HUES48 (cell line): ENCODE results near the gene PLXDC2.

Experiments used
- H3K27ac ChIP-seq: one replicate; pipeline ENCODE4 v1.7.0; 2013; ENCODE audit warnings: low read depth, low read length, inconsistent platforms
- H3K27me3 ChIP-seq: 2 replicates; pipeline ENCODE4 v1.6.1; 2013; ENCODE audit warnings: mild to moderate bottlenecking, low read length; ENCODE audit not compliant: control insufficient read depth, insufficient read depth
- H3K36me3 ChIP-seq: 2 replicates; pipeline ENCODE4 v1.6.1; 2013; ENCODE audit warnings: low read length; ENCODE audit not compliant: control insufficient read depth, insufficient read depth
- H3K4me1 ChIP-seq: 2 replicates; pipeline ENCODE4 v1.6.1; 2013; ENCODE audit warnings: mild to moderate bottlenecking, low read length; ENCODE audit not compliant: control insufficient read depth, insufficient read depth
- H3K4me3 ChIP-seq: 2 replicates; pipeline ENCODE4 v1.5.1; 2013; ENCODE audit warnings: mild to moderate bottlenecking, low read depth, low read length
- H3K9ac ChIP-seq: 2 replicates; pipeline ENCODE4 v1.6.1; 2013; ENCODE audit warnings: mild to moderate bottlenecking, low read depth, low read length, moderate library complexity
- H3K9me3 ChIP-seq: 2 replicates; pipeline ENCODE4 v1.6.1; 2013; ENCODE audit warnings: low read length; ENCODE audit not compliant: control insufficient read depth, insufficient read depth

The PLXDC2 gene

DNA sequence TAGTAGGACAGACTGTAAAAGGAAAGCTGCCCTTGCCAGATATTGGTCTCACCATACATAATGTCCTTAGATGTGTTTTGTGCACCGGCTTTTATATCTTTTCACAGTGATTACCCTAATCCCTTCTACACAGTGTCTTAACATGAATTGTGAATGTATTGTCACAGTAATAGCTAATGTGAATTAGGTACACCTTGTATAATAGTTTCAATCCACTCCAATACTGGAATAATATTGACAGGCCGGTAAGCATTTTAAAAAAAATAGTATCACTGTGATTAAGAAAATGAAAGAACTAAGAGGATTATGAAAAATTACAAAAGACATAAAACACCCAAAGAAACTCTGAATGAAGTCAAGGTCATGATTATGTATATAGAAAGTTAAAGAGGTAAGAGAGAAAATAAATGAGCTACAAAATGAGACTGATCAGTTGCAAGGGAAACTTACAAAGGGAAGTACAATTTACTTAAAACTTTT lies 420.9 kb downstream of the PLXDC2 start:
- Histone ChIP-seq H3K27me3 (no peaks in the 10 kb centered on the region), H3K36me3 (no peaks in the 10 kb centered on the region), H3K27ac (no peak overlapping the region), H3K9ac (no peak overlapping the region), H3K9me3 (no peaks in the 10 kb centered on the region), H3K4me3 (no peak overlapping the region), H3K4me1 (no peaks in the 10 kb centered on the region)

DNA sequence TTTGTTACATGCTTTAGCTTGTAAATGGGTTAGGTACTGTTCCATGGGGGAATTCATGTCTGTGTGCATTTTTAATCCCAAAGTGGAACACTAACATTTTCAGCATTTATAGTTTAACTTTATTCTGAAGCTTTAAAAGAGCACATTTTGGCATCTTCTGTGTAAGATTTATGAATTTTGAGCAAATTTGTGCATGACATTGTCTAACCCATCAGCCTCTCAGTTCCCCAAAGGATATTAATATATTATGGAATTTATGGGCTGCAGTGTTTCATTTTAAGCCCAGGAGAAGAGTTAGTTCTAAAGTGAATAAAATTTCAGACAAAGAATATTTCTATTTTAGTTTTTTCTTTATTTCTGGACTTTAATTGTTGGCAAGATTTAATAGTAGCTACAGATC lies 421.4 kb downstream of the PLXDC2 start:
- no peaks in the 10 kb centered on the region for H3K36me3 ChIP-seq
- no peaks in the 10 kb centered on the region for H3K4me1 ChIP-seq
- no peak overlapping the region for H3K27ac ChIP-seq
- no peak overlapping the region for H3K4me3 ChIP-seq
- no peak overlapping the region for H3K9ac ChIP-seq
- H3K27me3 ChIP-seq = no peaks in the 10 kb centered on the region
- H3K9me3 ChIP-seq = no peaks in the 10 kb centered on the region

DNA sequence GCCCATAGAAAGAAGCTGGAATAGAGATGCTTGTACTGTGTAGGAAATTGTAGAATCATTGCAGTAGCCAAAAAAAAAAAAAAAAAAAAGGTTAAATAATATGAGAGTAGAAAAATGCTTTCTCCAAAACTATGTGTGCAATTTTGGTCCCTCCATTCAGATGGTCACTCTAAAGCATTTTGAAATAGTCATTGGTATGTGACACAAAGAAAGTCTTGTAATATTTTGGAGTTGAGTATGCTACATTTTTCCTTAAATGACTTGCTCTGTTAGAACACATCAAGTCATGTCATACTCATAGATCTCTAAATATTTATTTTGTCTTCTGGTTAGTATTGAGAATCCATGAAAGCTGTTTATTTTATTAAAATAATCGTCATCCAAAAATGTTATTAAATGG lies 424.4 kb downstream of the PLXDC2 start:
- no peak overlapping the region for H3K27ac ChIP-seq
- H3K9me3 ChIP-seq = no peaks in the 10 kb centered on the region
- H3K4me1 ChIP-seq = no peaks in the 10 kb centered on the region
- H3K9ac ChIP-seq = no peak overlapping the region
- H3K4me3 ChIP-seq = no peak overlapping the region
- H3K36me3 ChIP-seq = peaks cover 6% of the 10 kb centered on the region
- no peaks in the 10 kb centered on the region for H3K27me3 ChIP-seq

DNA sequence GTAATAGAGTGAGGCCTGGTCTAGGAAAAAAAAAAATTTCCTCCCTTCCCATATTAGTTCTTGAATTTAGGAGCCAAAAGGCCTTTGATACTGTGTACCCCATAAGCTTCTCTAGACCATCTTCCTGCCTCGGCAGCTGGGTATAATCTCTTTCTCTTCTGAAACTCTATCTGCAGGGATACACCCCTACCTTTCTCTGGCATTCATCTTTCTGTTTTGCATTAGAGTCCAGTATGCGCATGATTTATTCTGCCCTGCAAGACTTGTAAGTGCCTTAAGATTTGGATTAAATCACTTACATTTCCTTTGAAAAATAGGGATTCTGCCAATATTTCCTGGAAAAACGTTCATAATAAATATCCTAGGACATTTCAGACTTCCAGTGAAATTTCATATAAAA lies 431.2 kb downstream of the PLXDC2 start:
- Histone ChIP-seq H3K4me1 (peaks cover 11% of the 10 kb centered on the region; the same call in 1 of the 2 replicates), H3K4me3 (no peak overlapping the region), H3K27me3 (no peaks in the 10 kb centered on the region), H3K36me3 (peaks cover 18% of the 10 kb centered on the region), H3K9ac (no peak overlapping the region), H3K27ac (no peak overlapping the region), H3K9me3 (no peaks in the 10 kb centered on the region)

DNA sequence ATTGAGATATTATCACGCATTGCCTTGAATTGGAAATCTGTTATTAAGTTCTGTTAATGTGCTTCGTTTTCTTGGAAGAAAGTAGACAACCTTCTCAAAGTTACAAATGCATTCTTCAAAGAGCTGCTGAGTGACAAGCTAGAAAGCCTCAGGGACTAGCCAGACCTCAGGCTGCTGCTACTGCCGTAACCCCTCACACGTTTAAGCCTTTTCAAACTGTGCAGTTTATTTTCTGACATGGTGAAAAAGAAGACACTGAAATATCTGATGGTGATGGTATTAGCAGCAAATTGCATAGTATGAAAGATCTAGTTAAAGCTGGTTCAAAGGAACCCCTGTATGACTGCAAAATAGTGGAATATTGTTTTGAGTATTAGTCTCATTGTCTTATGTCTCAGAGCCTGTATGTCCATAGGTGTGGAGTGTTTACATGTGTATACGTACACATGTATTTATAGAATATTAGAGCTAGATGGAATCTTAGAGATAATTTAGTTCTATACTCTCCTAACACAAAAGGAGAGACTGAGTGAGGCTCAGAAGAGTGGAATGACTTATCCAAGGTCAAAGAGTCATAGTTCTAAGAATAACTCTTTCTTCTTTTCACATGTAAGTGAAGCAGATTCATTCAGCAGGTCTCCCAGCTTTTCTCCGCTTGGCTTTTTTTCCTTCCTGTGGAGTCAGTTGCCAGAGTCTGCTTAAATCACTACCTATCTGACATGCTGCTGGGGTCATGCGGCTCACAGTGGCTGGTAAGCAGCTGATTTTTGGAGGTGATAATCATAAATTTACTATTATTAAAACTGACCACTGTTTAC lies 431.9 kb downstream of the PLXDC2 start:
- no peaks in the 10 kb centered on the region for H3K27me3 ChIP-seq

DNA sequence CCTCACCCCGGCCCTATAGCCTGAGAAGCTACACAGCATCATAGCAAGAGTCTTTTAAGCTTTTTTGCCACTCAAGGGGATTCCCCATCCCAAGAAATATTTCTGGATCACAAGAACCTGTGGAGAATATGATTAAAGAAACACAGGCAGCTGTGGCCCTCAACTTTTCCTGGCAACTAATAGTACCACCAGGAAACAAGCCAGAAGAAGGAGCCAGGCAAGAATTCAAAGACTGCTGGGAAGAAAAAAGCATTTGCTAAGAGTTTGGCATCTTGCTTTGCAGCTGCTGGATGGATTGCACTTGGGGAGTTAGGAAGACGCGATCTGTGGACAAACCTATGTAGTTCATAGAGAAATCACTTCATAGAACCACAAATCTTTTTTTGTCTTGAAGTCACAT lies 437.8 kb downstream of the PLXDC2 start:
- Histone ChIP-seq H3K27me3 (no peaks in the 10 kb centered on the region), H3K4me1 (peaks cover 22% of the 10 kb centered on the region), H3K36me3 (0 out of 2 replicates have a peak, but pooled peaks cover 4% of the 10 kb centered on the region), H3K9ac (no peak overlapping the region), H3K9me3 (no peaks in the 10 kb centered on the region), H3K4me3 (no peak overlapping the region), H3K27ac (no peak overlapping the region)

More for the DNA sequence above, 431.9 kb downstream of the PLXDC2 start:
- H3K9me3 ChIP-seq = no peaks in the 10 kb centered on the region
- H3K9ac ChIP-seq = no peak overlapping the region
- H3K4me1 ChIP-seq = peaks cover 11% of the 10 kb centered on the region; the same call in 1 of the 2 replicates
- H3K4me3 ChIP-seq = no peak overlapping the region
- peaks cover 18% of the 10 kb centered on the region for H3K36me3 ChIP-seq
- no peak overlapping the region for H3K27ac ChIP-seq

DNA sequence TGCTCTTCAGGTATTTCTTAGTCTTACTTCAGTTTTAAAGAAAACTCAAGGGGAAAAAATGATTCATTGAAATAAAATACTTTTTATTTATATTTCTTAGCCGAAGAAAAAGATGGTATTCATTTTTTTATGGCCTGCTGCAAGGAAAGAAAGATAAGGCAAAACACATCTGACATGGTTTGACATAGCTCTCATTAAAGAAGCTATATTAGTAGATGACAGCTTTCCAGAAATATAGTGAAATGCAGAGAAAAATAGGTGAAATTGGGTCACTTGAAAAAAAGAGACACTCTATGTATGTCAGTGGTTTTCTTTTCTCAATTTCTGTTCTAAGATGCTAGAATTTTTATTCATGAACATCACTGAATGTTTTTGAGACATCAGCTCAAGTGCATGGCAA lies 438.3 kb downstream of the PLXDC2 start:
- Histone ChIP-seq H3K9ac (no peak overlapping the region), H3K27me3 (no peaks in the 10 kb centered on the region), H3K4me3 (no peak overlapping the region), H3K4me1 (peaks cover 25% of the 10 kb centered on the region), H3K27ac (no peak overlapping the region), H3K36me3 (0 out of 2 replicates have a peak, but pooled peaks cover 4% of the 10 kb centered on the region), H3K9me3 (no peaks in the 10 kb centered on the region)

DNA sequence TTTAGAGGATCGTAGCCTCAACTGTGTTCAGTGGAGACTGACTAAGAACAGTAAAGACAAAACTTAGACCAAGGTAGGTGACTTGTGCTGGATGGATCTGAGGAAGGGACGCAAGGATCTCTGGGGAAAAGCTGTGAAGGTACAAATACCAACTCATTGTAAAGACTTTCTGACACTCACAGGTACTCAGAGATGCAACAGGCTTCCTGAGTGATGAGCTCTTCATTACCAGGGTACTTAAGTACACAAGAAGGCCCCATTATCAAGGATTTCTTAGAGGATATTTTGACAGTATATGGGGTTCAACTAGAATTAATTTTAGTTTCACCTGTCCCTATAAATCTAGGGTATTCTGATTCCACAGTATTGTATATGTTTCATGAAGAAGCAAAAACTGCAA lies 440.7 kb downstream of the PLXDC2 start:
- Histone ChIP-seq H3K4me1 (peaks cover 25% of the 10 kb centered on the region), H3K27me3 (no peaks in the 10 kb centered on the region), H3K4me3 (peak overlapping the region; percentile 27; the same call in 1 of the 2 replicates), H3K9ac (no peak overlapping the region), H3K9me3 (0 out of 2 replicates have a peak, but pooled peaks cover 2% of the 10 kb centered on the region), H3K27ac (peak overlapping the region; percentile 75), H3K36me3 (no peaks in the 10 kb centered on the region)

GRCh38 chr10:20257422-20257821 lies 441.2 kb downstream of the PLXDC2 start:
- no peaks in the 10 kb centered on the region for H3K27me3 ChIP-seq
- no peak overlapping the region for H3K9ac ChIP-seq
- H3K4me3 ChIP-seq = peak overlapping the region; percentile 27; the same call in 1 of the 2 replicates
- no peaks in the 10 kb centered on the region for H3K36me3 ChIP-seq
- peaks cover 25% of the 10 kb centered on the region for H3K4me1 ChIP-seq
- peak overlapping the region; percentile 75 for H3K27ac ChIP-seq
- 0 out of 2 replicates have a peak, but pooled peaks cover 4% of the 10 kb centered on the region for H3K9me3 ChIP-seq

- Histone ChIP-seq H3K9ac (no peak overlapping the region), H3K4me3 (no peak overlapping the region), H3K27ac (no peak overlapping the region), H3K4me1 (no peaks in the 10 kb centered on the region), H3K27me3 (no peaks in the 10 kb centered on the region), H3K36me3 (no peaks in the 10 kb centered on the region), H3K9me3 (0 out of 2 replicates have a peak, but pooled peaks cover 11% of the 10 kb centered on the region)
These were observed 448.9 kb downstream of the PLXDC2 start for GRCh38 chr10:20265146-20265545.

GRCh38 chr10:20267734-20268133 lies 451.5 kb downstream of the PLXDC2 start:
- H3K27me3 ChIP-seq = no peaks in the 10 kb centered on the region
- H3K4me3 ChIP-seq = no peak overlapping the region
- no peak overlapping the region for H3K27ac ChIP-seq

More at GRCh38 chr10:20267734-20268133, 451.5 kb downstream of the PLXDC2 start:
- no peaks in the 10 kb centered on the region for H3K4me1 ChIP-seq
- H3K9me3 ChIP-seq = 0 out of 2 replicates have a peak, but pooled peaks cover 4% of the 10 kb centered on the region
- H3K36me3 ChIP-seq = no peaks in the 10 kb centered on the region
- no peak overlapping the region for H3K9ac ChIP-seq
